HCT116 (cell line): ENCODE results near the gene CCDC107. TPM values are rescaled to one million over a fixed set of nuclear protein-coding genes. Genes with fewer than 3 reads are reported as not detected.
A peak's percentile ranks its signal among the peaks of the same experiment; 100 is the strongest.

Experiments
- ATAC-seq: fragments of 200-7000 bp; cut with Tn5 transposase; 2 replicates; pipeline ENCODE4 v1.9.1; 2020; ENCODE audit warnings: mild to moderate bottlenecking, moderate library complexity
- BruUV-seq: library from RNA; stranded (reverse); fragments of 400-500 nt; replicated peaks from 2 replicates; lab custom pipeline; 2021; lab: Mats Ljungman, UMichigan
- CTCF ChIA-PET: fragments of 300-600 bp; sonication (Branson Sonifier 250); formaldehyde crosslinking; loops from one replicate; lab custom pipeline; 2021; ENCODE audit warnings: antibody characterized with exemption; lab: Charles Lee
- POLR2A ChIA-PET: fragments of 300-600, 350-600 bp; sonication (Branson Sonifier 250); formaldehyde crosslinking; loops from one replicate; lab custom pipeline; 2021; ENCODE audit warnings: antibody characterized with exemption; lab: Charles Lee
- RAD21 ChIA-PET, 2 experiments: fragments of 300-600 bp; sonication (Branson Sonifier 250); formaldehyde crosslinking; loops; one replicate each; lab custom pipeline; 2023; ENCODE audit warnings: low total read pairs in 2 of 2; ENCODE audit not compliant: uncharacterized antibody in 2 of 2, unreplicated experiment in 2 of 2, low non-redundant PET in 1 of 2; lab: Charles Lee
- DNase-seq: peaks from one replicate; pipeline ENCODE4 v3.0.0-alpha.2; 2010; ENCODE audit warnings: low read depth, low spot score
- H2AFZ ChIP-seq: fragments of 200-600 bp; shearing (Covaris generic), sonication (generic); 2 replicates; pipeline ENCODE4 v1.6.1; 2017; ENCODE audit warnings: low read depth, mixed run types, mixed read lengths, antibody characterized with exemption, low read length; ENCODE audit not compliant: poor library complexity, severe bottlenecking
- H3K27ac ChIP-seq: 2 replicates; pipeline ENCODE4 v1.5.1; 2012; ENCODE audit warnings: low read depth, low read length
- H3K27me3 ChIP-seq: fragments of 200-600 bp; sonication (generic); 2 replicates; pipeline ENCODE4 v1.6.1; 2016; ENCODE audit warnings: mixed run types, low read length, mixed read lengths; ENCODE audit not compliant: insufficient read depth
- H3K36me3 ChIP-seq, 2 experiments: fragments of 200-500 bp in 1 of 2; fragments of 200-600 bp in 1 of 2; sonication (Bioruptor generic) in 1 of 2; sonication (generic) in 1 of 2; 2 replicates each; pipeline versions ENCODE4 v1.5.1 to v1.6.1; 2014 to 2016; ENCODE audit warnings: low read length in 2 of 2, inconsistent platforms in 1 of 2, mixed read lengths in 1 of 2, mixed run types in 1 of 2; ENCODE audit not compliant: insufficient read depth in 2 of 2, control insufficient read depth in 1 of 2
- H3K4me1 ChIP-seq, 2 experiments: fragments of 200-600 bp in 1 of 2; sonication (generic) in 1 of 2; 2 replicates each; pipeline versions ENCODE4 v1.5.1 to v1.6.1; 2012 to 2017; ENCODE audit warnings: low read length in 2 of 2, inconsistent platforms in 1 of 2, mild to moderate bottlenecking in 1 of 2, mixed read lengths in 1 of 2, mixed run types in 1 of 2, moderate library complexity in 1 of 2; ENCODE audit not compliant: insufficient read depth in 2 of 2, control insufficient read depth in 1 of 2
- H3K4me2 ChIP-seq: fragments of 200-600 bp; sonication (generic); 2 replicates; pipeline ENCODE4 v1.6.1; 2017; ENCODE audit warnings: mixed run types, low read length, mixed read lengths
- H3K4me3 ChIP-seq, 2 experiments: fragments of 200-600 bp in 1 of 2; sonication (generic) in 1 of 2; replicated peaks in 1 of 2; 2 replicates each; pipeline ENCODE4 v1.5.1; 2011 to 2016; ENCODE audit warnings: low read length in 2 of 2, control low read depth in 1 of 2, low read depth in 1 of 2, mild to moderate bottlenecking in 1 of 2, mixed read lengths in 1 of 2, mixed run types in 1 of 2
- H3K79me2 ChIP-seq: fragments of 200-600 bp; sonication (generic); 2 replicates; pipeline ENCODE4 v1.6.1; 2017; ENCODE audit warnings: mild to moderate bottlenecking, mixed run types, low read length, moderate library complexity, mixed read lengths; ENCODE audit not compliant: insufficient read depth
- H3K9ac ChIP-seq: fragments of 200-600 bp; sonication (generic); 2 replicates; pipeline ENCODE4 v1.6.1; 2016; ENCODE audit warnings: low read length, mixed read lengths
- H3K9me2 ChIP-seq: fragments of 200-600 bp; sonication (generic), shearing (Covaris generic); 2 replicates; pipeline ENCODE4 v1.6.1; 2017; ENCODE audit warnings: mixed run types, mild to moderate bottlenecking, moderate library complexity; ENCODE audit not compliant: insufficient read depth
- H3K9me3 ChIP-seq, 2 experiments: fragments of 200-500 bp in 1 of 2; fragments of 200-600 bp in 1 of 2; sonication (Bioruptor generic) in 1 of 2; sonication (generic) in 1 of 2; 2 replicates each; pipeline ENCODE4 v1.6.1; 2014 to 2017; ENCODE audit warnings: low read length in 2 of 2, mixed read lengths in 2 of 2, inconsistent platforms in 1 of 2, low read depth in 1 of 2, mild to moderate bottlenecking in 1 of 2, mixed run types in 1 of 2, moderate library complexity in 1 of 2; ENCODE audit not compliant: control insufficient read depth in 1 of 2, insufficient read depth in 1 of 2
- H4K20me1 ChIP-seq: fragments of 200-600 bp; sonication (generic), shearing (Covaris generic); 2 replicates; pipeline ENCODE4 v1.6.1; 2017; ENCODE audit warnings: mixed run types, mild to moderate bottlenecking, moderate library complexity; ENCODE audit not compliant: insufficient read depth
- CEBPB ChIP-seq: IDR thresholded peaks from 2 replicates; pipeline ENCODE4 v1.6.1; 2012; ENCODE audit warnings: low read depth
- EGR1 ChIP-seq: IDR thresholded peaks from 2 replicates; pipeline ENCODE4 v1.6.1; 2012; ENCODE audit warnings: low read depth
- ELF1 ChIP-seq: IDR thresholded peaks from 2 replicates; pipeline ENCODE4 v1.6.1; 2012; ENCODE audit warnings: low read depth, borderline replicate concordance
- EZH2 ChIP-seq: fragments of 200-600 bp; sonication (generic); IDR thresholded peaks from 2 replicates; pipeline ENCODE4 v1.6.1; 2017; ENCODE audit warnings: antibody characterized with exemption, mixed run types
- RAD21 ChIP-seq: IDR thresholded peaks from 2 replicates; pipeline ENCODE4 v1.6.1; 2012; ENCODE audit warnings: low read depth, mild to moderate bottlenecking
- SIN3A ChIP-seq: IDR thresholded peaks from 2 replicates; pipeline ENCODE4 v1.6.1; 2012; ENCODE audit warnings: low read depth
- SRF ChIP-seq: IDR thresholded peaks from 2 replicates; pipeline ENCODE4 v1.6.1; 2012; ENCODE audit warnings: low read depth
- TCF7L2 ChIP-seq: IDR thresholded peaks from 2 replicates; pipeline ENCODE4 v1.7.0; 2011; ENCODE audit warnings: borderline replicate concordance, inconsistent platforms; ENCODE audit not compliant: insufficient read depth, insufficient read length; ENCODE audit errors: extremely low read depth
- YY1 ChIP-seq: IDR thresholded peaks from 2 replicates; pipeline ENCODE4 v1.6.1; 2011; ENCODE audit warnings: low read length, low read depth, moderate library complexity, mild to moderate bottlenecking; ENCODE audit not compliant: insufficient replicate concordance; ENCODE audit errors: extremely low read depth
- ZNF274 ChIP-seq: fragments of 200-500 bp; sonication (Bioruptor generic); IDR thresholded peaks from 2 replicates; pipeline ENCODE4 v1.6.1; 2014; ENCODE audit warnings: mild to moderate bottlenecking, low read depth, low read length, inconsistent platforms
- intact Hi-C: fragments of 100-400 bp; cut with micrococcal nuclease; formaldehyde crosslinking; loops from 2 replicates; pipeline ENCODE4 v1.10.0; 2022
- total RNA-seq: library from RNA; stranded (reverse); gene quantifications from one replicate; pipeline ENCODE4 v1.2.1, GENCODE V29; 2021; ENCODE audit not compliant: unreplicated experiment
- TF ChIP-seq, protein P1 (sequence below), 3 experiments: fragments of 200-600 bp in 1 of 3; sonication (generic) in 1 of 3; IDR thresholded peaks in 2 of 3; conservative IDR thresholded peaks in 1 of 3; 2 replicates each; pipeline ENCODE4 v1.5.1; 2012 to 2017; ENCODE audit warnings: low read depth in 2 of 3, low read length in 2 of 3, antibody characterized with exemption in 1 of 3, borderline replicate concordance in 1 of 3, control low read depth in 1 of 3, mild to moderate bottlenecking in 1 of 3, mixed read lengths in 1 of 3, mixed run types in 1 of 3, moderate library complexity in 1 of 3; ENCODE audit not compliant: insufficient read depth in 1 of 3
- TF ChIP-seq, protein P2 (sequence below): IDR thresholded peaks from 2 replicates; pipeline ENCODE4 v1.6.1; 2012
- TF ChIP-seq, protein P3 (sequence below): IDR thresholded peaks from 2 replicates; pipeline ENCODE4 v1.6.1; 2012
- TF ChIP-seq, protein P4 (sequence below): IDR thresholded peaks from 2 replicates; pipeline ENCODE4 v1.6.1; 2011; ENCODE audit warnings: mild to moderate bottlenecking, low read length, moderate library complexity; ENCODE audit not compliant: insufficient replicate concordance; ENCODE audit errors: extremely low read depth

Gene CCDC107
- total RNA-seq, 1 experiment from 2014 or later, result 11.1 TPM

DNA sequence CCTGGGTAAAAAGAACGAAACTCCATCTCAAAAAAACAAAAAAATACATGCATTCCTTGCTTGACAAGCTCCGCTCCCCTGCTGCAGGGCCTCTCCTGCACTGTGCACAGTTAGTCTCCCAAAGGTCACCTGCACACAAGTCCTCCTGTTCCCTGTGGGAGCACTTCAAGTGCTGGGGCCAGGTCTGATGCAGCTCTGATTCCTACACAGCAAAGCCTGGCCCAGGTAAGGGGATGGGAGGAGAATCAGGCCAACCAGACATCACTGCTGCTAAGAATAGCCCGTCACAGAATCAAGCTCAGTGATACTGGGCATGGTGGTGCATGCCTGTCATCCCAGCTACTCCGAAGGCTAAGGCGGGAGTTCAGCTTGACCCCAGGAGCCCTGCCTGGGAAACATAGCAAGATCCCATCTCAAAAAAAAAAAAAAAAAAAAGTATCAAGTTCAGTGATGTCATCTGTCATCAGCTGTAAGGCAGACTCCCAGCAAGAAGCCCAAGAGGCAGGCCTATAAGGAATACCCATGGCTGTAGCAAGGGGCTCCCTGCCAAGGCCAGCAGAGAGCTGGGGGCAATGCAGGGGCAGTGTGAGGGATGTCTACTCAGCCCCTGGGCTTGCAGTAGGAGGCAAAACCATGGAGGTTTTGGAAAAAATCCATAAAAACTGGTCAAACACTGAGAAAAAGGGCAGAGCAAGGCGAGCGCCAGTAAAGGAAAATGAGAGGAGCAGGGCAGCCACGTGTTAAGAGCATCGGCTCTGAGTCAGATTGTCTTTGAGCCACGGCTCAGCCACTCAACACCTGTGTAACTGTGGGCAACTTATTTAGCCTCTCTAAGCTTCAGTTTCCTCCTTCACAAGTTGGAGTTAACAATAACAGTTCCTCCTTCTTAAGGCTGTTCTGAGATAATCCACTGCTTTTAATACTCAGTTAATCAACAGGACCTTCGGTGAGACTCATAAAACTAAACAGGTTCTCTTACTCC, 28.4 kb downstream of the CCDC107 start (continued):
- TF ChIP-seq TCF7L2, result no peak

DNA sequence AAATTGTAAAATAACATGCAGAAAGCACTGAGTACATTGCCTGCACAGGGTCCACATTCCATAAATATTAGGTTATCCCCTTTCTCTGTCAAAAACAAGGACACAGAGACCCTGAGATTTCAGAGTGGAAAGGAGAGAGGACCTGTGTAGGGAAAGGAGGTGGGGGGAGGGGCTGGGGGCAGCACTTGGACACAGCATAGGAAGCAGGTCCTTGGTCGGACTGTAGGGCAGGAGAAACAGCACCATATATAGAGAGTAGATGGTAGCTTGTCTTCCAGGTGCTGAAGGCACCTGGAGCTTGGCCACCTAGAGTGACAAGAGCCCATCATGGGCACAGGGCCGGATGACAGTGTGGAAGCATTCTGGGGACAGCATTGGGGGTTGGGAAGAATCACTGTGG, 29.2 kb downstream of the CCDC107 start:
- Histone ChIP-seq H3K36me3 (peaks cover 45 to 56% of the 10 kb centered on the region in 2 experiments; a peak in 3 of 4 replicates), H2AFZ (no peak overlapping the region), H3K4me1 (peaks cover 18 to 30% of the 10 kb centered on the region in 2 experiments), H3K9me2 (no peaks in the 10 kb centered on the region), H3K27me3 (no peaks in the 10 kb centered on the region), H3K9me3 (no peaks in the 10 kb centered on the region), H3K4me3 (no peak overlapping the region), H3K79me2 (peaks cover 45% of the 10 kb centered on the region), H4K20me1 (no peaks in the 10 kb centered on the region), H3K9ac (no peak overlapping the region), H3K27ac (no peak overlapping the region), H3K4me2 (0 out of 2 replicates have a peak overlapping the region, but pooled peaks have one; percentile 90)
- ATAC-seq (no peak), DNase-seq (no peak)
- RAD21 ChIA-PET, result no interaction called here
- TF ChIP-seq SRF (no peak), RAD21 (no peak), ELF1 (no peak), SIN3A (no peak), YY1 (no peak), ZNF274 (no peak), EZH2 (no peak), CEBPB (no peak), EGR1 (no peak)
- TF ChIP-seq, protein P1, sequence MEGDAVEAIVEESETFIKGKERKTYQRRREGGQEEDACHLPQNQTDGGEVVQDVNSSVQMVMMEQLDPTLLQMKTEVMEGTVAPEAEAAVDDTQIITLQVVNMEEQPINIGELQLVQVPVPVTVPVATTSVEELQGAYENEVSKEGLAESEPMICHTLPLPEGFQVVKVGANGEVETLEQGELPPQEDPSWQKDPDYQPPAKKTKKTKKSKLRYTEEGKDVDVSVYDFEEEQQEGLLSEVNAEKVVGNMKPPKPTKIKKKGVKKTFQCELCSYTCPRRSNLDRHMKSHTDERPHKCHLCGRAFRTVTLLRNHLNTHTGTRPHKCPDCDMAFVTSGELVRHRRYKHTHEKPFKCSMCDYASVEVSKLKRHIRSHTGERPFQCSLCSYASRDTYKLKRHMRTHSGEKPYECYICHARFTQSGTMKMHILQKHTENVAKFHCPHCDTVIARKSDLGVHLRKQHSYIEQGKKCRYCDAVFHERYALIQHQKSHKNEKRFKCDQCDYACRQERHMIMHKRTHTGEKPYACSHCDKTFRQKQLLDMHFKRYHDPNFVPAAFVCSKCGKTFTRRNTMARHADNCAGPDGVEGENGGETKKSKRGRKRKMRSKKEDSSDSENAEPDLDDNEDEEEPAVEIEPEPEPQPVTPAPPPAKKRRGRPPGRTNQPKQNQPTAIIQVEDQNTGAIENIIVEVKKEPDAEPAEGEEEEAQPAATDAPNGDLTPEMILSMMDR (IDR thresholded peaks at IDR 0.05 in 2 of 3, conservative IDR thresholded peaks at IDR 0.05 in 1 of 3; ENCODE audit: borderline replicate concordance in 1 of 3, insufficient read depth in 1 of 3, low read depth in 2 of 3, low read length in 2 of 3), result no peak
- TF ChIP-seq, protein P2, sequence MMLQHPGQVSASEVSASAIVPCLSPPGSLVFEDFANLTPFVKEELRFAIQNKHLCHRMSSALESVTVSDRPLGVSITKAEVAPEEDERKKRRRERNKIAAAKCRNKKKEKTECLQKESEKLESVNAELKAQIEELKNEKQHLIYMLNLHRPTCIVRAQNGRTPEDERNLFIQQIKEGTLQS, result no peak
- TF ChIP-seq, protein P3, sequence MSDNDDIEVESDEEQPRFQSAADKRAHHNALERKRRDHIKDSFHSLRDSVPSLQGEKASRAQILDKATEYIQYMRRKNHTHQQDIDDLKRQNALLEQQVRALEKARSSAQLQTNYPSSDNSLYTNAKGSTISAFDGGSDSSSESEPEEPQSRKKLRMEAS, result no peak
- TF ChIP-seq, protein P4, sequence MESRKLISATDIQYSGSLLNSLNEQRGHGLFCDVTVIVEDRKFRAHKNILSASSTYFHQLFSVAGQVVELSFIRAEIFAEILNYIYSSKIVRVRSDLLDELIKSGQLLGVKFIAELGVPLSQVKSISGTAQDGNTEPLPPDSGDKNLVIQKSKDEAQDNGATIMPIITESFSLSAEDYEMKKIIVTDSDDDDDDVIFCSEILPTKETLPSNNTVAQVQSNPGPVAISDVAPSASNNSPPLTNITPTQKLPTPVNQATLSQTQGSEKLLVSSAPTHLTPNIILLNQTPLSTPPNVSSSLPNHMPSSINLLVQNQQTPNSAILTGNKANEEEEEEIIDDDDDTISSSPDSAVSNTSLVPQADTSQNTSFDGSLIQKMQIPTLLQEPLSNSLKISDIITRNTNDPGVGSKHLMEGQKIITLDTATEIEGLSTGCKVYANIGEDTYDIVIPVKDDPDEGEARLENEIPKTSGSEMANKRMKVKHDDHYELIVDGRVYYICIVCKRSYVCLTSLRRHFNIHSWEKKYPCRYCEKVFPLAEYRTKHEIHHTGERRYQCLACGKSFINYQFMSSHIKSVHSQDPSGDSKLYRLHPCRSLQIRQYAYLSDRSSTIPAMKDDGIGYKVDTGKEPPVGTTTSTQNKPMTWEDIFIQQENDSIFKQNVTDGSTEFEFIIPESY, result no peak
- POLR2A ChIA-PET, result interaction anchor here (0.5 to 4.2 kb wide), 2 partner anchors 7 to 99 kb away, joined by 3 to 15 read pairs; no protein-coding TSS in a partner anchor
- intact Hi-C loops, result no loop called here
- no TSS peak for BruUV-seq
- CTCF ChIA-PET, result interaction anchor here (2.3 kb wide), 1 partner anchor 9 kb away, joined by 15 read pairs; no protein-coding TSS in a partner anchor
